ENCODE measurements around the gene DBNL.

DNA sequence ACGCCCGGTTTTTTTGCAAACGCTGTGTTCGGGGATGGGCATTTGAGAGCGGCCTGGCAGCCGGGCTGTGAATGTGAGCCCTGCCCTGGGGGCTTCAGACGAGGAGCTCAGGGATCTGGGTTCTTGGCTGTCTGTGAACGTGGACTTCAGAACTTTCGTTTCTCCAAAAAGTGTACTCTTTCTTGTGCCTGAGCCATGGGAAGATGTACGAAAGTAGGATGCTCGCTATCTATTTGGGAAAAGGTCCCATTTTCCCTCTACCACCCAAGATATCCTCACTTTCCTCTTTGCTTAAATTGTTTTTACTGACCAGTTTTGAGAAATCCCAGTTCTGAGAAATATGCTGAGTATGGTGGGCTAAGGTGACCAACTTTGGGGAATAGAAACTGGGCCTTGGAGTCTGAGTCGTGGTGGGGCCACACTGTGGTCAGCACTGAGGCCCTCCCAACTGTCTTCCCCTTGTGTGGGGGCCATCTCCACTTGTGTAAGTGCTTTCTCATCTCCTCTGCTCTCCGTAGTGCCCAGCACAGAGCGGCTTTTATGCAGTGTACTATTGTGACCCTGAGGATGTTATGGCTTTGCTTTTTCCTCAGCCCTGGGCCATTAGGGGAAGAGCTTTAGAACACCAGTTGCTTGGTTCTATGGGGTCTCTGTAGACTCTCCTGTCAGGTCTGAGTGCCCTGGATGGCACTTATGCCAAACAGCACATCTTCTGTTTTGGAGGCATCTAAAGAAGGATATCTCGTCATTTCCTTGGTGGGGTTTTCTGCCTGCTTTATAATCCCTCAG lies 918 bp downstream of the DBNL start:
- TF ChIP-seq, protein P1, sequence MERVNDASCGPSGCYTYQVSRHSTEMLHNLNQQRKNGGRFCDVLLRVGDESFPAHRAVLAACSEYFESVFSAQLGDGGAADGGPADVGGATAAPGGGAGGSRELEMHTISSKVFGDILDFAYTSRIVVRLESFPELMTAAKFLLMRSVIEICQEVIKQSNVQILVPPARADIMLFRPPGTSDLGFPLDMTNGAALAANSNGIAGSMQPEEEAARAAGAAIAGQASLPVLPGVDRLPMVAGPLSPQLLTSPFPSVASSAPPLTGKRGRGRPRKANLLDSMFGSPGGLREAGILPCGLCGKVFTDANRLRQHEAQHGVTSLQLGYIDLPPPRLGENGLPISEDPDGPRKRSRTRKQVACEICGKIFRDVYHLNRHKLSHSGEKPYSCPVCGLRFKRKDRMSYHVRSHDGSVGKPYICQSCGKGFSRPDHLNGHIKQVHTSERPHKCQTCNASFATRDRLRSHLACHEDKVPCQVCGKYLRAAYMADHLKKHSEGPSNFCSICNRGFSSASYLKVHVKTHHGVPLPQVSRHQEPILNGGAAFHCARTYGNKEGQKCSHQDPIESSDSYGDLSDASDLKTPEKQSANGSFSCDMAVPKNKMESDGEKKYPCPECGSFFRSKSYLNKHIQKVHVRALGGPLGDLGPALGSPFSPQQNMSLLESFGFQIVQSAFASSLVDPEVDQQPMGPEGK (CRISPR knock-in tag; IDR thresholded peaks at IDR 0.05; ENCODE audit: borderline replicate concordance): no peak
- TF ChIP-seq RARB (CRISPR knock-in tag; IDR thresholded peaks at IDR 0.05) (no peak), BACH2 (CRISPR knock-in tag; IDR thresholded peaks at IDR 0.05; ENCODE audit: borderline replicate concordance) (no peak), ARNTL (CRISPR knock-in tag; IDR thresholded peaks at IDR 0.05; ENCODE audit: borderline replicate concordance, low read depth) (no peak), SNAI2 (CRISPR knock-in tag; IDR thresholded peaks at IDR 0.05) (no peak), CSDC2 (CRISPR knock-in tag; IDR thresholded peaks at IDR 0.05) (no peak), ZNF70 (CRISPR knock-in tag; IDR thresholded peaks at IDR 0.05) (no peak), TOX (CRISPR knock-in tag; IDR thresholded peaks at IDR 0.05; ENCODE audit: borderline replicate concordance) (no peak), PPARA (CRISPR knock-in tag; IDR thresholded peaks at IDR 0.05; ENCODE audit: borderline replicate concordance) (no peak), ZFP3 (CRISPR knock-in tag; IDR thresholded peaks at IDR 0.05) (no peak)
- TF ChIP-seq, protein P2, sequence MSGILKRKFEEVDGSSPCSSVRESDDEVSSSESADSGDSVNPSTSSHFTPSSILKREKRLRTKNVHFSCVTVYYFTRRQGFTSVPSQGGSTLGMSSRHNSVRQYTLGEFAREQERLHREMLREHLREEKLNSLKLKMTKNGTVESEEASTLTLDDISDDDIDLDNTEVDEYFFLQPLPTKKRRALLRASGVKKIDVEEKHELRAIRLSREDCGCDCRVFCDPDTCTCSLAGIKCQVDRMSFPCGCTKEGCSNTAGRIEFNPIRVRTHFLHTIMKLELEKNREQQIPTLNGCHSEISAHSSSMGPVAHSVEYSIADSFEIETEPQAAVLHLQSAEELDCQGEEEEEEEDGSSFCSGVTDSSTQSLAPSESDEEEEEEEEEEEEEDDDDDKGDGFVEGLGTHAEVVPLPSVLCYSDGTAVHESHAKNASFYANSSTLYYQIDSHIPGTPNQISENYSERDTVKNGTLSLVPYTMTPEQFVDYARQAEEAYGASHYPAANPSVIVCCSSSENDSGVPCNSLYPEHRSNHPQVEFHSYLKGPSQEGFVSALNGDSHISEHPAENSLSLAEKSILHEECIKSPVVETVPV (CRISPR knock-in tag; IDR thresholded peaks at IDR 0.05): no peak
- TF ChIP-seq, protein P3, sequence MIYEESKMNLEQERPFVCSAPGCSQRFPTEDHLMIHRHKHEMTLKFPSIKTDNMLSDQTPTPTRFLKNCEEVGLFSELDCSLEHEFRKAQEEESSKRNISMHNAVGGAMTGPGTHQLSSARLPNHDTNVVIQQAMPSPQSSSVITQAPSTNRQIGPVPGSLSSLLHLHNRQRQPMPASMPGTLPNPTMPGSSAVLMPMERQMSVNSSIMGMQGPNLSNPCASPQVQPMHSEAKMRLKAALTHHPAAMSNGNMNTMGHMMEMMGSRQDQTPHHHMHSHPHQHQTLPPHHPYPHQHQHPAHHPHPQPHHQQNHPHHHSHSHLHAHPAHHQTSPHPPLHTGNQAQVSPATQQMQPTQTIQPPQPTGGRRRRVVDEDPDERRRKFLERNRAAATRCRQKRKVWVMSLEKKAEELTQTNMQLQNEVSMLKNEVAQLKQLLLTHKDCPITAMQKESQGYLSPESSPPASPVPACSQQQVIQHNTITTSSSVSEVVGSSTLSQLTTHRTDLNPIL (CRISPR knock-in tag; IDR thresholded peaks at IDR 0.05; ENCODE audit: low read depth): no peak; the same call in 1 of the 2 replicates
- TF ChIP-seq, protein P4, sequence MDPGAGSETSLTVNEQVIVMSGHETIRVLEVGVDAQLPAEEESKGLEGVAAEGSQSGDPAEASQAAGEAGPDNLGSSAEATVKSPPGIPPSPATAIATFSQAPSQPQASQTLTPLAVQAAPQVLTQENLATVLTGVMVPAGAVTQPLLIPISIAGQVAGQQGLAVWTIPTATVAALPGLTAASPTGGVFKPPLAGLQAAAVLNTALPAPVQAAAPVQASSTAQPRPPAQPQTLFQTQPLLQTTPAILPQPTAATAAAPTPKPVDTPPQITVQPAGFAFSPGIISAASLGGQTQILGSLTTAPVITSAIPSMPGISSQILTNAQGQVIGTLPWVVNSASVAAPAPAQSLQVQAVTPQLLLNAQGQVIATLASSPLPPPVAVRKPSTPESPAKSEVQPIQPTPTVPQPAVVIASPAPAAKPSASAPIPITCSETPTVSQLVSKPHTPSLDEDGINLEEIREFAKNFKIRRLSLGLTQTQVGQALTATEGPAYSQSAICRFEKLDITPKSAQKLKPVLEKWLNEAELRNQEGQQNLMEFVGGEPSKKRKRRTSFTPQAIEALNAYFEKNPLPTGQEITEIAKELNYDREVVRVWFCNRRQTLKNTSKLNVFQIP (CRISPR knock-in tag; IDR thresholded peaks at IDR 0.05; ENCODE audit: borderline replicate concordance, low read depth): no peak
